H1 (cell line): ENCODE data around the gene KMT2E. TPM values are rescaled to one million over a fixed set of nuclear protein-coding genes. Genes with fewer than 3 reads are reported as not detected.

Experiments
- CTCF ChIA-PET: fragments of 300-600 bp; sonication (Branson Sonifier 250); formaldehyde crosslinking; loops from one replicate; lab custom pipeline; 2021; ENCODE audit not compliant: partially characterized antibody; lab: Charles Lee
- POLR2A ChIA-PET: fragments of 300-600 bp; sonication (Branson Sonifier 250); formaldehyde crosslinking; loops from one replicate; lab custom pipeline; 2021; ENCODE audit warnings: inconsistent platforms; ENCODE audit not compliant: partially characterized antibody; lab: Charles Lee
- DNase-seq, 2 experiments: peaks; one replicate each; pipeline versions ENCODE4 v3.0.0 to v3.0.0-alpha.2; 2010 to 2022; ENCODE audit warnings: low spot score in 2 of 2, low read depth in 1 of 2, mixed read lengths in 1 of 2
- FAIRE-seq: peaks from 2 replicates; lab custom pipeline; 2011; peaks lifted over from hg19 to GRCh38; lab: Jason Lieb, UNC
- H2AFZ ChIP-seq: 2 replicates; pipeline ENCODE4 v1.8.1; 2012; ENCODE audit warnings: low read length, inconsistent platforms
- H2AK5ac ChIP-seq: 2 replicates; pipeline ENCODE4 v1.6.1; 2013; ENCODE audit warnings: low read depth, low read length
- H2BK120ac ChIP-seq: replicated peaks from 2 replicates; pipeline ENCODE3; 2013; ENCODE audit warnings: low read depth, low read length, inconsistent platforms
- H2BK12ac ChIP-seq: 2 replicates; pipeline ENCODE4 v1.6.1; 2013; ENCODE audit warnings: low read depth, low read length
- H2BK15ac ChIP-seq: 2 replicates; pipeline ENCODE4 v1.6.1; 2013; ENCODE audit warnings: low read length
- H2BK20ac ChIP-seq: 2 replicates; pipeline ENCODE4 v1.6.1; 2013; ENCODE audit warnings: low read length
- H2BK5ac ChIP-seq: 2 replicates; pipeline ENCODE4 v1.6.1; 2013; ENCODE audit warnings: low read depth, low read length
- H3K14ac ChIP-seq: 2 replicates; pipeline ENCODE4 v1.6.1; 2013; ENCODE audit warnings: inconsistent platforms; ENCODE audit not compliant: insufficient read length
- H3K18ac ChIP-seq: 2 replicates; pipeline ENCODE4 v1.6.1; 2013; ENCODE audit warnings: low read length; ENCODE audit errors: extremely low read depth
- H3K23ac ChIP-seq: 2 replicates; pipeline ENCODE4 v1.6.1; 2013; ENCODE audit warnings: inconsistent platforms; ENCODE audit not compliant: insufficient read length
- H3K23me2 ChIP-seq: 2 replicates; pipeline ENCODE4 v1.6.1; 2013; ENCODE audit warnings: low read depth, low read length
- H3K27ac ChIP-seq: 2 replicates; pipeline ENCODE4 v1.6.1; 2011; ENCODE audit warnings: low read depth, low read length, inconsistent platforms
- H3K27me3 ChIP-seq, 4 experiments: replicated peaks in 1 of 4; 1 replicate in 1 of 4; 2 replicates in 3 of 4; pipeline versions ENCODE4 v1.6.1 to v1.8.1; 2011 to 2013; ENCODE audit warnings: low read length in 3 of 4, mild to moderate bottlenecking in 3 of 4, inconsistent platforms in 2 of 4, mixed read lengths in 2 of 4, moderate library complexity in 1 of 4; ENCODE audit not compliant: control insufficient read depth in 3 of 4, insufficient read depth in 3 of 4; ENCODE audit errors: extremely low read depth in 1 of 4
- H3K36me3 ChIP-seq, 4 experiments: 2 replicates each; pipeline versions ENCODE4 v1.6.1 to v1.8.1; 2011 to 2013; ENCODE audit warnings: mild to moderate bottlenecking in 4 of 4, low read length in 3 of 4, moderate library complexity in 2 of 4, control low read depth in 1 of 4, inconsistent platforms in 1 of 4; ENCODE audit not compliant: insufficient read depth in 4 of 4, control insufficient read depth in 2 of 4
- H3K4ac ChIP-seq: replicated peaks from 2 replicates; pipeline ENCODE3; 2013; ENCODE audit warnings: low read length, low read depth, mixed read lengths, inconsistent platforms; ENCODE audit not compliant: insufficient read length
- H3K4me1 ChIP-seq, 4 experiments: replicated peaks in 1 of 4; 1 replicate in 1 of 4; 2 replicates in 3 of 4; pipeline versions ENCODE4 v1.6.1 to v1.8.1; 2011 to 2013; ENCODE audit warnings: low read length in 3 of 4, inconsistent platforms in 2 of 4, mixed read lengths in 1 of 4; ENCODE audit not compliant: insufficient read depth in 4 of 4, control insufficient read depth in 3 of 4
- H3K4me2 ChIP-seq, 2 experiments: 2 replicates each; pipeline versions ENCODE4 v1.6.1 to v1.8.1; 2011 to 2013; ENCODE audit warnings: low read depth in 2 of 2, low read length in 2 of 2, control low read depth in 1 of 2, inconsistent platforms in 1 of 2, mild to moderate bottlenecking in 1 of 2; ENCODE audit not compliant: insufficient read depth in 1 of 2
- H3K4me3 ChIP-seq, 4 experiments: fragments of 200-600, 300-600 bp in 1 of 4; sonication (generic), shearing (Covaris generic), sonication (Bioruptor Twin) in 1 of 4; 2 replicates each; pipeline versions ENCODE4 v1.5.1 to v1.8.1; 2011 to 2016; ENCODE audit warnings: low read length in 4 of 4, low read depth in 3 of 4, control low read depth in 2 of 4, inconsistent platforms in 2 of 4, mild to moderate bottlenecking in 2 of 4, mixed read lengths in 1 of 4, moderate library complexity in 1 of 4; ENCODE audit not compliant: insufficient read depth in 2 of 4; ENCODE audit errors: extremely low read depth in 1 of 4
- H3K56ac ChIP-seq: replicated peaks from 2 replicates; pipeline ENCODE3; 2013; ENCODE audit warnings: low read depth, mild to moderate bottlenecking, mixed read lengths, low read length, inconsistent platforms; ENCODE audit not compliant: insufficient read length
- H3K79me1 ChIP-seq: 2 replicates; pipeline ENCODE4 v1.6.1; 2013; ENCODE audit warnings: low read depth, low read length, control low read depth
- H3K79me2 ChIP-seq, 2 experiments: 2 replicates each; pipeline versions ENCODE4 v1.6.1 to v1.8.1; 2012 to 2013; ENCODE audit warnings: low read length in 2 of 2, mild to moderate bottlenecking in 2 of 2, inconsistent platforms in 1 of 2; ENCODE audit not compliant: insufficient read depth in 2 of 2, control insufficient read depth in 1 of 2
- H3K9ac ChIP-seq, 4 experiments: replicated peaks in 1 of 4; 1 replicate in 1 of 4; 2 replicates in 3 of 4; pipeline versions ENCODE4 v1.6.1 to v1.8.1; 2011 to 2013; ENCODE audit warnings: low read depth in 3 of 4, low read length in 3 of 4, control low read depth in 2 of 4, mild to moderate bottlenecking in 2 of 4, moderate library complexity in 2 of 4, inconsistent platforms in 1 of 4; ENCODE audit errors: extremely low read depth in 1 of 4
- H3K9me3 ChIP-seq, 2 experiments: 2 replicates each; pipeline versions ENCODE4 v1.6.1 to v1.8.1; 2012 to 2013; ENCODE audit warnings: mild to moderate bottlenecking in 2 of 2, moderate library complexity in 2 of 2, control low read depth in 1 of 2, inconsistent platforms in 1 of 2, low read depth in 1 of 2, low read length in 1 of 2, mixed read lengths in 1 of 2; ENCODE audit not compliant: insufficient read depth in 2 of 2
- H4K20me1 ChIP-seq, 2 experiments: replicated peaks in 1 of 2; 2 replicates each; pipeline versions ENCODE3 to v1.8.1; 2011 to 2013; ENCODE audit warnings: inconsistent platforms in 2 of 2, low read length in 2 of 2, mild to moderate bottlenecking in 1 of 2; ENCODE audit not compliant: insufficient read depth in 2 of 2, control insufficient read depth in 1 of 2
- H4K5ac ChIP-seq: 2 replicates; pipeline ENCODE4 v1.6.1; 2013; ENCODE audit warnings: low read length, low read depth, mixed read lengths, inconsistent platforms; ENCODE audit not compliant: insufficient read length
- H4K8ac ChIP-seq: 2 replicates; pipeline ENCODE4 v1.8.0; 2013; ENCODE audit warnings: mild to moderate bottlenecking, moderate library complexity, low read length, inconsistent platforms; ENCODE audit not compliant: insufficient read depth; ENCODE audit errors: extremely low read depth
- H4K91ac ChIP-seq: replicated peaks from 2 replicates; pipeline ENCODE3; 2013; ENCODE audit warnings: low read length, mixed read lengths, inconsistent platforms; ENCODE audit not compliant: insufficient read length
- BCL11A ChIP-seq, 2 experiments: IDR thresholded peaks; one replicate each; pipeline ENCODE4 v1.6.1; 2011; ENCODE audit warnings: low read depth in 2 of 2, low read length in 2 of 2, mild to moderate bottlenecking in 2 of 2
- CBX5 ChIP-seq: fragments of 300-800, 300-1000 bp; sonication (generic); IDR thresholded peaks from 2 replicates; pipeline ENCODE4 v1.7.1; 2016; ENCODE audit warnings: antibody characterized with exemption, low read length, low read depth
- SP4 ChIP-seq: IDR thresholded peaks from 2 replicates; pipeline ENCODE4 v1.6.1; 2012; ENCODE audit warnings: low read length, inconsistent platforms
- WGBS, 2 experiments: shearing (Covaris generic) in 1 of 2; methylation state at CpG; one replicate each; pipeline versions ENCODE4 v1.1.6 to v1.1.7; 2013 to 2015; ENCODE audit warnings: low lambda C conversion rate in 2 of 2, mixed read lengths in 2 of 2, inconsistent platforms in 1 of 2, low coverage in 1 of 2, missing lambda C conversion rate in 1 of 2; ENCODE audit not compliant: insufficient replicate concordance in 2 of 2, insufficient coverage in 1 of 2, insufficient read length in 1 of 2; ENCODE audit errors: extremely low coverage in 1 of 2, missing lambda C conversion rate in 1 of 2; 5-methylcytosine and 5-hydroxymethylcytosine counted together
- polyA plus RNA-seq, 7 experiments: library from polyadenylated mRNA; depleted of rRNA in 3 of 7; stranded (reverse) in 5 of 7; unstranded in 2 of 7; fragments of >200 nt in 5 of 7; fragments of 200-250 nt in 2 of 7; gene quantifications; 1 replicate in 5 of 7; 2 replicates in 1 of 7; 4 replicates in 1 of 7; pipeline versions ENCODE4 v1.2.1 to v1.2.3, GENCODE V29; 2011 to 2013; ENCODE audit warnings: missing spikeins in 2 of 7, mixed read lengths in 2 of 7
- total RNA-seq: library from RNA; stranded (reverse); fragmentation: NEBNext Ultra II Directional; extraction: Animal tissue kit (Norgen Biotek cat#: 25700); gene quantifications from 2 replicates; pipeline ENCODE4 v1.2.1, GENCODE V29; 2021

Gene KMT2E
- total and polyA plus RNA-seq, 2 of the 8 experiments (the other 6 are each of a cell fraction or from before 2014, with no cell fraction given): 10.9 to 45.0 TPM

DNA sequence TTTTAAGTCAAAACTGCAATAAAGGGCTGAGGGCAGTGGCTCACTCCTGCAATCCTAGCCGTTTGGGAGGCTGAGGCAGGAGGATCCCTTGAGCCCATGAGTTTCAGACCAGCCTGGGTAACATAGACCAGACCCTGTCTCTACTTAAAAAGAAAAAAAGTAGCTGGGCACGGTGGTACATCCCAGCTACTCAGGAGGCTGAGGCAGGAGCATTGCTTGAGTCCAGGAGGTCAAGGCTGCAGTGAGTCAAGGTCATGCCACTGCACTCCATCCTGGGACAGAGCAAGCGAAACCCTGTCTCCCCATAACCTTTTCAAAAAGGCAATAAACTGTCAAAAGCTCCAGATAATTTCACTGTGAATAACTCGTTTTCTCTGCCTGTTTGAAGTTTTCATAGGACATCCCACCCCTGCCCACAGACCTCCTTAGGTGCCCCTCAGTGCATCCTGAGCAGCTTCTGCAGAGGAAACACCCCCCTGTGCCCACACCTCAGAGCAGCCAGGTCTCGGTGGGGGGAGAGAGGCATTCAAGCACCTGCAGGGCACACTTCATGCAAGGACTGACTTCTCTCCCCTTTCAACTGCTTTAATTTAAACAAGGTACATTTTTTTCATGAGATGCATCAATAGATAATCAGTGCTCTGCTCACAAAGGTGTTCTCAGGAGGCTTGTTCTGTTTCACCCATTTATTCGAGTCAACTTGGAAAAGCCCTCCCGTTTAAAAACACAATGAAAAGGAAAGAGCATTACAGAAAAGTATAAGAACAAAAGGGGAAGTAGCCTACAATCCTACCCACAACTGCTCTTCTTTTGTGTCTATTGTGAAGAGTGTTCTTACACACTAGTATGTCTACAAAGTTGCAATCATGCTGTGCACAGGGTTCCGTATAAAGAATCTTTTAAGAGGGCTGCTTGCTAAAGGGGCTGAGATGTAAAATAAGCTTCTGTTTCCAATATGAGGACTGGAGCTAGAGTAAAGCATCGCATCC, 104.9 kb downstream of the KMT2E start:
- H3K23me2 ChIP-seq: no peaks in the 10 kb centered on the region
- no peak overlapping the region for H2AFZ ChIP-seq
- no peak overlapping the region for H4K91ac ChIP-seq
- H3K79me1 ChIP-seq: no peaks in the 10 kb centered on the region; the same call in 1 of the 2 replicates
- no peak overlapping the region for H3K4ac ChIP-seq
- H3K27ac ChIP-seq: no peak overlapping the region
- H3K23ac ChIP-seq: no peak overlapping the region
- no peak overlapping the region for H2AK5ac ChIP-seq
- no peaks in the 10 kb centered on the region for H4K20me1 ChIP-seq
- H3K36me3 ChIP-seq: peaks cover 0 to 19% (median 6%) of the 10 kb centered on the region in 4 experiments; a peak in 5 of 8 replicates
- FAIRE-seq: no peak
- no peak overlapping the region for H3K56ac ChIP-seq
- H3K79me2 ChIP-seq: no peaks in the 10 kb centered on the region
- H3K9me3 ChIP-seq: no peaks in the 10 kb centered on the region
- no peak overlapping the region for H2BK120ac ChIP-seq
- H4K5ac ChIP-seq: no peak overlapping the region
- no peak overlapping the region for H2BK15ac ChIP-seq
- no peak overlapping the region for H2BK5ac ChIP-seq
- H3K14ac ChIP-seq: no peak overlapping the region
- peaks cover 0 to 6% (median 1%) of the 10 kb centered on the region in 4 experiments; a peak in 3 of 7 replicates for H3K4me1 ChIP-seq
- no peak overlapping the region for H3K4me3 ChIP-seq
- H2BK20ac ChIP-seq: no peak overlapping the region
- CTCF ChIA-PET: interaction anchor here (1.1 to 1.2 kb wide), 2 partner anchors 13 to 283 kb away, joined by 3 read pairs; no protein-coding TSS in a partner anchor
- H3K27me3 ChIP-seq: no peaks in the 10 kb centered on the region
- WGBS, 2 experiments: 78% methylated on average over 9 of the region's 9 CpGs; no CpG with 5 or more reads in 1 of the 2 experiments
- H4K8ac ChIP-seq: no peak overlapping the region
- POLR2A ChIA-PET: interaction anchor here (1.3 kb wide), 1 partner anchor 10 kb away, joined by 5 read pairs; no protein-coding TSS in a partner anchor
- no peak overlapping the region for H3K4me2 ChIP-seq
- DNase-seq: no peak
- no peak overlapping the region for H3K9ac ChIP-seq
- TF ChIP-seq SP4 (no peak), CBX5 (no peak), BCL11A (IDR thresholded peaks at IDR 0.05; ENCODE audit: low read depth in 2 of 2, low read length in 2 of 2) (no peak)
- no peak overlapping the region for H3K18ac ChIP-seq
- no peak overlapping the region for H2BK12ac ChIP-seq
